HL-60/S4 treated with phorbol 12-myristate 13-acetate at 8.2 ng/mL for 4 days and 3 days (cell line): Measurements from ENCODE around the gene MYO15B.

ENCODE experiments used
- in situ Hi-C: fragments of 300-500 bp; cut with MboI; formaldehyde crosslinking; loops from 2 replicates; pipeline ENCODE4 v1.15.0; 2022; ENCODE audit warnings: low sequenced_read_pairs

Gene MYO15B

DNA sequence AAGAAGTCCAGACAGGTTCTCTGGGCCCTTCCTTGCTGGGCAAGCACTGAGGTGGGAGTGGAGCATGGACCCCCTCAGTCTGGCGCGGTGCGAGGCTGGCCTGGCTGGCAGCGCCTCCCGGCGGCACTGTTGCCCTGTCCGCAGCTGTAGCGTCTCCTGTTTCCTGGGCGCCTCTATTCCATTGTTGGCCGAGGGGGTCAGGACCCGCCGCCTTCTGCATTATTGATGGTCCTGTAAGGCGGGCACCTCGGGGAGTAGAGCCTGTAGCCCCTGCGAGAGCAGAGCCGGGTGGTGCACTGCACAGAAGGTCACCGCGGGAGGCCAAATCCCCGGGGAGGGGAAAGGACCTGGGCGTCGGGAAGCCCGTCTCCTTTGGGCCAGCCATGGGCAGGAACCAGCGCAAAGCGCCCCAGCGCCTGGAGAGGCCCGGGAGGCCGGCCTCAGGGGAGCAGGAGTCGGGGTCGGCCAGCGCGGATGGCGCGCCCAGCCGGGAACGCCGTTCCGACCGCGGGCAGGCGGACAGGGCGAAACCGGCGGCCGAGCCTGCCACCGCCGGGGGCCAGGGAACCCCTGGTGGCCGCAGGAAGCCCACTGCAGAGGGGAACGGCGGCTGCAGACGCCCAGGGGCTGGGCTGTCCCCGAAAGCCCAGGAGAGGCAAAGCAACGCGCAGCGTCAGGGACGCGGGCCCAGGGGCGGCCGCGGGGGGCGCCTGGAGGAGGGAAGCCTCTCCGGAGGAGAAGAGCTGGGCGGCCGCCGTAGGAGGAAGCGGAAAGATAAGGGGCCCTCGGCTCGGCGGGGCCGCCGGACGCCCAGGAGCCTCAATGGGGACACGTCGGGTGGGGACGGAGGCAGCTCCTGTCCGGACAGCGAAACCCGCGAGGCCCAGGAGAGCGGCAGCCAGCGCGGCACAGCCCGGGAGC lies at the start of gene MYO15B:
MYO15B (plus strand) TSS at position 126 of the 921 bp plus-strand sequence; CDS start at position 384, 258 bp downstream.
- in situ Hi-C loops, result no loop called here

DNA sequence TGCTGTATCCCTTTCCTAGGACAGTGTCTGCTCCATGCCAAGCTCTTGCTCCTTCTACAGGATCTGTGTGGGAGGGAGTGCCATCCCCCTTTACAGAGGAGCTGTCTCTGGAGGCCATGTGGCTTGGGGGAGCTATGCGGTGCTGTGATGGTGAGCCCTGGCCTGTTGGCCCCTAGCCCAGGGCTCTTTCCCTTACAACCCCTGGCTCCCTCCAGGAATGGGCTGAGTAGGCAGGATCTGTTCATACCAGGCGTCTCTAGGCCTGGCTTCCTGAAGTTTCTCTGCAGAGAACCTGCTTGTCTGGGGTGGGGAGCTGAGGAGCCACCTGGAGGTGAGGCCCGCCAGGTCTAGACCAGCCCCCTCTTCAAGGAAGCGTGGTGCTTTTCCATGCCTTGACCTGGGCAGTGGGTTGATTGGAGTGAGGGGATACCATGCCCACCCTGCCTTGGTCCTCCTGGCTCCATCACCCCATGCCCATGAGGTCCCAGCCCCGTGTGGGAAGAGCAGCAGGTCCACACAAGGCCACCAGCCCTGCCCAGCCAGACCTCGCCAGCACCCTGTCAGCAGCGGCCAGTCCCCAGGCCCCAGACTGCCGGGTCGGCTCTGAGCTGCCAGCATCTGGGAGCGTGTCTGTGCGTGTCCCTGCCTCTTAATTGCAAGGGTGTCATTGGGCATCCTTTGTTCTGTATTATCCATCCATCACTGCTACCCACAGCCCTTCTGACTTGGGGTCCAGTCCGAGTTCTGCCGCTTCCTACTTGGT lies 47.5 kb upstream of the MYO15B start:
- in situ Hi-C loops, result no loop called here

DNA sequence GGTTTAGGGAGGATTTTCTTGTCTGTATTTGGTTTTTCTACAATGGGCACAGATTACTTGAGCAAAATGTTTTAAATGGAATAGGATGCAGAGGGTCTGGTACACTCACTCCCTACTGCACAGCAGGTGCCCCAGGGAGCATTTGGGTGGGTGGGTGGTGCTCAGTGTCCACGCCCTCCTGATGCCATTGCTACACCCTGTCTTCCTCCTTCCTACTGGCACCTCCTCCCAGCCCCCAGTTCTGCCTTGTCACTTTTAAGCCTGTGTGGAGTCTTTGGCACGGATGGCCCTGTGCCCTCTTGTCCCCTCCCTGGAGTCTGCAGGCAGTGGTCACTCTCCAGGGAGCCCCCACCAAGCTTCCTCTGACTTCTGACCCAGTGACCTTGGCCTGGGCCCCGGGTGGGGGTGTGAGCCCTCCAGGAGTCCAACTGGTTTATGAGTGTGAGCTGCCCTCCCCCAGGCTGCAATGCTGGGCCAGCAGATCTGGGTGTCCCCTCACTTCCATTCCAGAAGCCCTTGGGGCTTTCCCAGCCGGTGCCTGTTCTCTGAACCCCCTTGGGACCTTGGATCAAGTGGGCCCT lies 46.6 kb upstream of the MYO15B start:
- in situ Hi-C loops, result no loop called here

DNA sequence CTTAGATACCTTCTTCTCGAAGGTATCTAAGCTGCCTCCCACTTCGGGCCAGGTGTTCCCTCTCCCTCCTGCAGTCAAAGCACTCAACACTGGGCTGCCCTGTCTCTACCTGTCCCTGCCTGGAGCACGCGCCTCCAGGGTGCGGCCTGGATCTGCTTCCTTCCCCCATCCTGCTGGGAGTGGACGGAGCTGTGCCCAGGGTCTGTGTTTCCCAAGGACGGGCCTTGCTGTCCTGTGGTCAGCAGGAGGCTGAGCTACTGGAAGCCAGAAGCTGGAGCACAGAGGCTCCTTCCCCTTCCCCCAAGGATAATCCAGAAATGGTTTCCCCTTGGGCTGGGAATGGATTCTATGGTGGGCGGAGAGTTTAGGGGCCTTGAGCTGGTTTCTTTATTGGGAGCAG lies 45.4 kb upstream of the MYO15B start:
- in situ Hi-C loops, result no loop called here

DNA sequence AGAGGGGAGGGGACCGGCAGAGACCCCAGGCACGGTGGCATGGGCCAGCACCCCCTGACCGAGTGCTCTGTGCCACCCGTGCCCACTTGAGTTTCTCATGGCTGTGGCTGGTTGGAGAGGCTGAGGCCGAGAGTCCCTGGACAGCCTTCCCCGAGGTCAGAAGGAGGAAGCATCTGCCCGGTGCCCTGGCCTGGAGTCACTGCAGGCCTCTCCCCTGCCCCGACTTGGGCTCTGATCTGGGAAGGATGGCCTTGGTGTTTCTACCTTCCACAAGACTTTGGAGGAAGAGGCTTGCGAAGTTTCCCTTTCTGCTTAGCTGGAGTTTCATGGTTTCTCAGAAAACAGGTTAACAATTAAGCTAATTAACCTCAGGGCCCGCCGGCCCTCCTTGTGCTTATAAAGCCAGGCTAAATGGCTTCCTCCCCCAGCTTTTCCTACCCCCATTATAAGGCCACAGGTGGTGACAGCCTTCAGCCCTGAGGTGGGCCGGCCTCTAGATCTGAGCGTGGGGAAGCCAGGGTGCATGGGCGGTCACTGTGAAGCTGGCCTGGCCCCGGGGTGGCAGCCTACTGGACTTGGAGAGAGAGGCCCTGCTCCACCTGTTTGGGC lies 44.8 kb upstream of the MYO15B start:
- in situ Hi-C loops, result no loop called here

DNA sequence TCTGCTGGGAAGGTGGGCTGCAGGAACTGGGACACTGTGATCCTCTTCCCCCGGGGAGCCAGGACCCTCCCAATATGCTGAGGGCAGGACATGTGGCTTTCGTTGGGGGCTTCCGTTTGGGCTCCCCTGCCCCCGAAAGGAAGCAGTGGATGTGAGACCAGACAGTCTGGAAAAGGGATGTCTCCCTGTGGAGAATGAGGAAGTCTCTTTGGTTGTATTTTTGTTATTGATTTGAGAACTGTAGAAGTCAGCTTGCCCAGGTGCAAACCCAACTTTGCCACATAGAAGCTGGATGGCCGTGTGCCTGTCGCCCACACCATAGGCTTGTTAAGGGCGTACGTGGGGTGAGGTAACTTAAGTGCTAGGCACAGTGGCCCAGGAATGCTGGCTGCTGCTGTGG lies 43.4 kb upstream of the MYO15B start:
- in situ Hi-C loops, result no loop called here

DNA sequence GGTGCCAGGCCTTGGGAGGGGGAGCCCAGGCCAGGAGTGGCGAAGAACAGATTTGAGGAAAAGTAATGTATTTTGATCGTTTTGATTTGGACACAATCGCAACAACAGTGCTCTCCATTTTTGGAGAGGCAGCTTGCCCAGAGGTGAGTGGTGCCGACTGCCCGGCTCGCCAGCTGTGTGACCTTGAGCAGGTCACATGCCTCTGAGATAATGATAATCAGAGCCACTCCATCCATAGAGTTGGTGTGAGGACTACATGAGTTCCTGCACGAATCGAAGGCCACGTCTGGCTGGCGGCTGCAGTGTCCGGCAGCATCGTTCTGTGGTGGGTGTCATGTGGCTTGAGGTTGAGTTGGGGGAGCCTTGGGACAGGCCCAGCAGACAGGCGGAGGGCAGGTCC lies 41.4 kb upstream of the MYO15B start:
- in situ Hi-C loops, result no loop called here

DNA sequence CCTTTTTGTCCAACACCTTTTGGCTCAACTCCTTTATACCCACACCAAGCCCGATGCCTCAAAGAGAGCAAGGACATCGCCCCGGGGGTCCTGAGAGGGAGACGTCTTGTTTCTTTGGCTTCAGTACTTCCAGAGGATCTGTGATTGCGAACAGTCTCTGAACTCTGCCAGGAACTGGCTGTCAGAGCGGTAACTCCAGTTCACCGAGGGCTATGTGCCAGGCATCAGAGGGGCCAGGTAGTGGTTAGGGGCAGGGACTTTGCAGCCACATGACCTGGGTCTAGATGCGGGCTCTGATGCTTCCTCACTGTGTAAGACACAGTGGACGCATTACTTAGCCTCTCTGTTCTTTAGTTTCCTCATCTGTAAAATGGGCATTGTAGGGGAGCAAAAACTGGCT lies 40.5 kb upstream of the MYO15B start:
- in situ Hi-C loops, result no loop called here

DNA sequence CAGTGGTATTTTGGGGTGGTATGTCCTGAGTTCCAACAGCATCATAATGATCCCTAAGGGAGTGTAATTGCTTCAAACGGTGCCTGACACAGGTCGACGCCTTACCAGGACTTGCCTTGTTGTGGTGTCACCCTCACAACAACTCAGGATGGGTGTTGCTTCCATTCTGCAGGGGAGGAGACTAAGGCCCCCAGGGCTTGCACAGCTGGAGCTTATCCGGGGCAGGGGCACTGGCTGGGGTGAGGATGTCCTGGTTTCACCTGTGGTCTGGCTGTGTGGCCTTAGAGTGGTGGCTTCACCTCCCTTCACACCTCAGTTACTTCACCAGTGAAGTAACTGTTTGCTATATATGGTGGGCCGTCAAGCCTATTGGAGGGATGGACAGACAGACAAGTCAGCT lies 38.8 kb upstream of the MYO15B start:
- in situ Hi-C loops, result no loop called here

DNA sequence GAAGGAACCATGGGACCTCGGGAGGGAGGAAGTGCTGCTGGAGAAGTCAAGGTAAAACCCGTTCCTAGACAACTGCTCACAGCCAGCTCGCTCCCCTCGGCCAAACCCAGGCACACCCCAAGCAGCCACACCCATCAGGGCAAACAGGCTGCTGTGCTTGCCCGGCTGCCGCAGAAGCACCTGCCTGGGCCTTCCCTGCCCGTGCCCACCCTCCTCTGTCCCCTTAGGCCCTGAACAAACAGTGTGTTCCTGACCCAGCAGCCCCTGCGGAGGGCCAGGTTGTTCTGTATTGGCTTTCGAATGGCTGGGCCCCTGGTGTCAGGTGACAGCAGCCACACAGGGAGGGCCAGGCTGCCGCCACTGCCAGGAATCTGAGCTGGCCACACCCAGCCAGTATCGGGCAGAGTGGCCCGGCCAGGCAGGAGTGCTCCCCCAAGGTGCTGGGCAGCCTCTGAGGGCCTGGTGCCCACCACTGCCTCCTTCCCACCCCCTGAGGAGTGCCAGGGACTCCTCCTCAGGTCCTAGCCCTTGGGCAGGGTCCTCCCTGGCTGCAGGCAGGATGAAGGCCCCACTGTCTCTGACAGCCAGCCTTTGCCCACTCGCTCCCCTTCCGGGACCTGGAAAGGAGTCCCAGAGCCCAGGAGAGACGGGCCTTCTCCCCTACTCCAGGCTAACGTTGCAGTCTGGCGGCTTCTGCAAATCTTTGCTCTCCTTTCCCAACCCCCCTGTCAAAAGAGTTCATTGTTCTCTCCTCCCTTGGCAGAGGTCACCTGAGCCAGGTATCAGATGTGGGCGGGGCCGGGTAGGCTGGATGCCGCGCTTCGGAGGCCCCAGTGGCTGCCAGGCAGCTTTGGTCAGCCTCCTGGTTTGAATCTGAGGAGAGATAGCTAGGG lies 38.1 kb upstream of the MYO15B start:
- in situ Hi-C loops, result no loop called here

DNA sequence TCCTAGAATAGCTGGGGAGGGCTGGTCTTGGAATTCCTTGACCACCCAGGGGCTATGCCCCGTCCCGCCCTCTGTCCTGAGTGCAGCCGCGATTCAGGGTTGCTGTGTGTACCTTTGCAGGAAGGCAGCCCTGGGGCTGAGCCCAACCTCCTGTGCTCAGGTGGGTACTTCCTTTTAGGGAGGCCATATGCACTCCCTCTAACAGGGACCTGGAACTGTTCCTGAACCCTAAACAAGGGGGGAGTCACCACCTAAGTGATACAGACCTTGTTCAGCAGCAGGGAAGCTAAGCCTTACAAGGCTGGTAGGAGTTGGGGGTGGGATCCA lies 37.5 kb upstream of the MYO15B start:
- in situ Hi-C loops, result no loop called here

DNA sequence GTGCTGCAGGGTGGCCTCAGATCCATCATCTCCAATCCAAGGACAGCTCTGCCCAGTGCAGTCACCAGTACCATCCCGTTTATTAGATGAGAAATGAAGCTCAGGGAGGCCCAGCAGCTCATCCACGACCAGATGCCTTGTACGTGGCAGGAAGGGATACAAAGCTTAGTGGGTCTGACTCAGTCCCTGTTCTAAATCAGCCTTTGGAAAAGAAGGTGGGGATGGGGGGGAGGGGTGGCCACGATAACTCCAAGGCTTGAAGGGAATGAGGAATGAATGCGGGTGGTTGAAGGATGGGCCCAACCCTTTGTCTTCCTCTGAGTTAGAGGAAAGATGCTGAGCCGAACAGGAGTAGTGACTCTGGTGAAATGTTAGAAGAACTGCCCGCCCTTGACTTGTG lies 36.3 kb upstream of the MYO15B start:
- in situ Hi-C loops, result no loop called here

DNA sequence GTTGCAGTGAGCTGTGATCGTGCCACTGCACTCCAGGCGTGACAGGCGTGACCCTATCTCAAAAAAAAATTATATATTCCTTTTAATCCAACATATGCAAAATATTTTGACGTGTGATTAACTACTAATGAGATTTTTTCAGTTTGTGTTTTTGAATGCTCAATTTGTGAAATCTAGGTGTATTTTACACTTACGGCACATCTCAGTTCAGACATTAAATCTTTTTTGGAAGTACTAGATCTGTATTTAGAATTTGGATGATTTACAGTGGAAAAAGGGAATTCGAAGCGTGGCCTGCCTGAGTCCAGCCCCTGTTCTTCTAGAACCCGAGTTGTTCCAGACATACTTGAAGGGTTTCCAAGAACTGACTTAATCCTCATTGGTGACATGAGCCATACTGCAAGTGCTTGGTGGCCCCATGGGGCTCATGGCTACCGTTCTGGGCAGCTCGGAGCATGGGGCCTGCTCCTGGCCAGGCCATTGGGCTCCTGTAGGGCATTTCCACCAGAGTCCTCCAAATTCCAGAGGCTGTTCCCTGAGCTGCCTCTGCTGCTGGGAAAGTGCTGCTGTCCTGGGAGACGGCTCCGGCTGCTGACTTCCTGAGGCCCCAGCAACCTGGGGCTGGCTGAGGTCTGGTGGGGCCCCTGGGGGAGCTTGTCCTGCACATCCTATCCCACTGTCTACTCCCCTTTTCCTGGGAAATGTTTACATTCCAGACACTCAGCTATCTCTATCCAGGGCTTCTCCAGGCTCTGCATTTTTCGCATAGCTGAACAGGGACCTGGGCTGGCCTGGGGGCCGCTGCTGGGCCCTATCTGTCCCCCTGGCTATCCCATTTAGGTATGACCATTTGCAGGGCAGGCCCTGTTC lies 34.9 kb upstream of the MYO15B start:
- in situ Hi-C loops, result no loop called here

DNA sequence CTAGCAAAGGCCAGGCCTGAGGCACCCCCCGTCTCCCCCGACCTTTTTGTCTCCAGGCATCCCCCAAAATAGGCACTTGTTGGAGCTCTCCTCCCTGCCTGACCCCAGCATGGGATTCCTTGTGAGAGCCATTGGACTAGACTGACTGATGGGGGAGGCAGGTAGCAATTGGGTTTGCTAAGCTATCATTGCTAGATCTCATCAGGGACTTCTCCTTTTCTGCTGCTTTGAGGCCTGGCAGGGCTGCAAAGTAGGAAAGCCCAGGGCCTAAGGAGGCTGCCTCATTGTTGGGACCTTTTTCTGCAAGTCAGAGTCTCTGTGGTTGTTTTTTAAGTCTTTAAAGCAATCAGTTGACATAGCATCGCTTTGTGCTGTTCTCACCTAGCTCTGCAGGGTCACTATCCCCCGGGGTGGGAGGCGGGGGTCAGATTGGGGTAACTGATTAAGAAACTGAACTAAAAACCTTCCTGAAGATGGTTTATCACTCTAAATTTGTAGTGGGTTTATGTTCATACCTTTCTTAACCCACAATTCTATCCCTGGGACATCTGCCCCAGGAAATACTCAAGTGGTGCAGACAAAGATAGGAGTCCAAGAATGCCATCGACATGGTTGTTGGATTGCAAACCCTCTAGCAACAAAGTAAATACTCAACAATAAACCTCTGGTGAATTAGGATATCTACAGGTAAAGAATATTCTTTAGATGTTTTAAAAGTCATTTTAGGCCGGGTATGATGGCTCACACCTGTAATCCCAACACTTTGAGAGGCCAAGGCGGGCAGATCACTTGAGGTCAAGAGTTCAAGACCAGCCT lies 34.1 kb upstream of the MYO15B start:
- in situ Hi-C loops, result no loop called here

DNA sequence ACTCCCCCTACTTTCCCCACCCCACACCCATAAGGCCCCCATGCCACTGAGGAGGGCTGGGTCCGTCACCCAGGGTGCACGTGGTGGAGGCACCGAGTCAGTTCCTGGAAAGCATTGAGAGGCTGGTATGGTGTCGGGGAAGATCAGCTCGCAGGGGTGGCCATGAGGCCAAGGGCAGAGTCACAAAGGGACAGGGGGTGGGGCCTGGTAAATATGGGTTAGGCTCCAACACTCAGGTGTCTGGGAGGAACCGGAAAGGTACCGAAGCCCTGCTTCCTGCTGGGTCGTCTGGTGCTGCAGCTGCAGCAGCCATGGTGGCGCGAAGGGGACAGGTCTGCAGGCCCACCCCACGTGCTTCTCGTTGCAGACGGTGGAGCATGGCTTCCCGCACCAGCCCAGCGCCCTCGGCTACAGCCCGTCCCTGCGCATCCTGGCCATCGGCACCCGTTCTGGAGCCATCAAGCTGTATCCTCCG lies 31.9 kb upstream of the MYO15B start:
- in situ Hi-C loops, result no loop called here

DNA sequence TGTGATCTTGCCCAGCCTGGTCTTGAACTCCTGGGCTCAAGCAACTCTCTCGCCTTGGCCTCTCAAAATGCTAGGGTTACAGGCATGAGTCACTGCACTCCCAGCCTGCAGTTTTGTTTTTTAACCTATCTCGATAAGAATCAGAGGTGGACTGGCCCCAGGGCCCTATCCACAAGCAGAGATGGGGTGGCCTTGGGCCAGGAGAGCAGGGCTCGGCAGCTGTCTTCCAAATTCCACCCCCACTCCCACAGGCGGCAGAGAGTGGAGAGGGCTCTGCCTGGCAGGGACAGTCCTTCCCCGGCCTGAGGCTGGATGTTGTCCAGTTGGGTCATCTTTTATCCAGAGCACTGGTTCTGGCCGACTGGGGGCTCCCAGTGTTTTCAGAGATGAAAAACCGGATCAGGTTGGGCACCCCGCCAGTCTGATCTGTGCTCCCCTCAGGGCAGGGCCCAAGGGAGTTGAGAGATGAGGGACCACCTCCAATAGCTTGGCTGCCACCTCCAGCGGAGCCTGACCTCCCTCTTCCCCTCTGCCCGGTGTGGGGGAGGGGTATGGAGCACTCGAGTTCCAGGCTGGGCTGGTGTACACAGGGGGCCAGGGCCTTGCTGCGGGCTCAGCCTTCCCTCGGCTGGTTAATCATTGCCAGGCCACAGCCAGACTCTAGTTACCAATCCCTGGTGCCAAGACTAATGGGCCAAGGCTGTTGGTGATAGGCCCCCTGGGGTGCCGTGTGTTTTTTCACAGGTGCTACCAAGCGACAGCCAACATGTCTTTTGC lies 30.3 kb upstream of the MYO15B start:
- in situ Hi-C loops, result no loop called here

DNA sequence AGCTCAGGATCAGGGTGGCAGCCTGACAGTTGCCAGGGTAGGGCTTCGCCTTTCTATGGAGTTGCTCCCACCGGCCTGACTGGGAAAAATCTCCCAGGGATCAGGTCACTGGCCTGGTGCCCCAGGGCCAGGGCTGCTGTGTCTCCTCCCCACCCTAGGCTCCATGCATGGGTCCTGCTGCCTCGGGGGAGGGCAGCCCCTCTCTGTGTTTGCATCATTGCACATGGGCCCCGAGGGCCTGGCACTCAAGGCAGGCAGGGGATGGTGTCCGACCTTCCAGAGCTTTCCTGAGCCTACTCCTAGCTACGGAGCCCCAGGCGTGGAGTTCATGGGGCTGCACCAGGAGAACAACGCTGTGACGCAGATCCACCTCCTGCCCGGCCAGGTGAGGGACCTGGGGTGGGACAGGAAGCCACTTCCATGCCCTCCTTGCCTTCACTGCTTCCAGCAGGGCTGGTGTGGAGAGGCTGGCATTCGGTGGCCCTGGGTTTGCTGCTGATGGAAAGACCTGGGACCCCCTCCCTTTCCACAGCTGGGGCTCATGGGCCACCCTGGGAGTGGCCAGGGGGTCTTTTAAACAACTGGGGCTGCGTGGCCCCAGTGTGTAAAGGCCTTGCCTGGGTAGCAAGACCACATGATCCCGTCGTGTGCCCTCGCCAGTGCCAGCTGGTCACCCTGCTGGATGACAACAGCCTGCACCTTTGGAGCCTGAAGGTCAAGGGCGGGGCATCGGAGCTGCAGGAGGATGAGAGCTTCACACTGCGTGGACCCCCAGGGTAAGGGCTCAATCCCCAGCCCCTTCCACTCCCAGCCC lies 29.5 kb upstream of the MYO15B start:
- in situ Hi-C loops, result no loop called here
